GM18909 (cell line): ENCODE results near the gene PRM1.
"Not testable (repeated sequence)": the region's sequence is repeated elsewhere in the genome, so short reads cannot be mapped to it uniquely, and the experiment has no call there.

ENCODE experiments used
- ATAC-seq: cut with Tn5 transposase; IDR thresholded peaks from one replicate; pipeline ENCODE4 v1.9.1; 2021; ENCODE audit warnings: mild to moderate bottlenecking; ENCODE audit not compliant: unreplicated experiment, poor library complexity

The PRM1 gene

GRCh38 chr16:11298950-11299547, 17.9 kb upstream of the PRM1 start:
- not testable (repeated sequence) for ATAC-seq

GRCh38 chr16:11298143-11298900, 17.2 kb upstream of the PRM1 start:
- ATAC-seq = no peak

- ATAC-seq = peak; percentile 84
These were observed 16.5 kb upstream of the PRM1 start for GRCh38 chr16:11297492-11298142.

- ATAC-seq = peak; percentile 16
These were observed 15.8 kb upstream of the PRM1 start for GRCh38 chr16:11296706-11297491.

- no peak for ATAC-seq
These were observed 15.2 kb upstream of the PRM1 start for GRCh38 chr16:11296351-11296705.

GRCh38 chr16:11295672-11296071, 14.5 kb upstream of the PRM1 start:
- no peak for ATAC-seq

- ATAC-seq = no peak
These were observed 11.1 kb upstream of the PRM1 start for GRCh38 chr16:11292076-11292748.

- no peak for ATAC-seq
These were observed 10.1 kb upstream of the PRM1 start for GRCh38 chr16:11291091-11291703.

GRCh38 chr16:11290102-11290893, 9.2 kb upstream of the PRM1 start:
- ATAC-seq = no peak

GRCh38 chr16:11289696-11290095, 8.6 kb upstream of the PRM1 start:
- ATAC-seq = not testable (repeated sequence)

- ATAC-seq = no peak
These were observed 8.1 kb upstream of the PRM1 start for GRCh38 chr16:11289202-11289601.

GRCh38 chr16:11285842-11286241, 4.7 kb upstream of the PRM1 start:
- no peak for ATAC-seq

GRCh38 chr16:11283820-11284248, 2.7 kb upstream of the PRM1 start:
- no peak for ATAC-seq

- no peak for ATAC-seq
These were observed 2.2 kb downstream of the PRM1 start for GRCh38 chr16:11278681-11279628.

- no peak for ATAC-seq
These were observed 3.4 kb downstream of the PRM1 start for GRCh38 chr16:11277607-11278337.

- no peak for ATAC-seq
These were observed 4.1 kb downstream of the PRM1 start for GRCh38 chr16:11276896-11277593.
